Gastrocnemius medialis (tissue), 4 donors: Measurements from ENCODE around the gene GNG11.

Source experiments
- CTCF ChIP-seq, 5 experiments: fragments of 450-650 bp in 3 of 5; fragments of 200-600 bp in 2 of 5; sonication (generic) in 2 of 5; IDR thresholded peaks in 4 of 5; conservative IDR thresholded peaks in 1 of 5; 1 replicate in 4 of 5; 2 replicates in 1 of 5; pipeline ENCODE4 v1.5.1; 2016 to 2019; ENCODE audit warnings: antibody characterized with exemption in 5 of 5, mild to moderate bottlenecking in 3 of 5, moderate library complexity in 3 of 5
- POLR2A ChIP-seq, 2 donors: fragments of 450-650 bp; IDR thresholded peaks; one replicate each; pipeline ENCODE4 v1.6.1; 2017; ENCODE audit warnings: antibody characterized with exemption in 2 of 2, mild to moderate bottlenecking in 2 of 2, moderate library complexity in 2 of 2

GRCh38 chr7:93906267-93906666 lies 15.3 kb upstream of the GNG11 start, which contains the start of gene GNGT1:
- no peak for TF ChIP-seq POLR2A (IDR thresholded peaks at IDR 0.05)
- no peak for TF ChIP-seq CTCF (IDR thresholded peaks at IDR 0.05 in 4 of 5, conservative IDR thresholded peaks at IDR 0.05 in 1 of 5)
